HG03432 (cell line): ENCODE measurements around the gene SMPD3.

Source experiments
- ATAC-seq: cut with Tn5 transposase; IDR thresholded peaks from one replicate; pipeline ENCODE4 v1.9.1; 2021; ENCODE audit warnings: mild to moderate bottlenecking, moderate library complexity; ENCODE audit not compliant: unreplicated experiment

The SMPD3 gene

DNA sequence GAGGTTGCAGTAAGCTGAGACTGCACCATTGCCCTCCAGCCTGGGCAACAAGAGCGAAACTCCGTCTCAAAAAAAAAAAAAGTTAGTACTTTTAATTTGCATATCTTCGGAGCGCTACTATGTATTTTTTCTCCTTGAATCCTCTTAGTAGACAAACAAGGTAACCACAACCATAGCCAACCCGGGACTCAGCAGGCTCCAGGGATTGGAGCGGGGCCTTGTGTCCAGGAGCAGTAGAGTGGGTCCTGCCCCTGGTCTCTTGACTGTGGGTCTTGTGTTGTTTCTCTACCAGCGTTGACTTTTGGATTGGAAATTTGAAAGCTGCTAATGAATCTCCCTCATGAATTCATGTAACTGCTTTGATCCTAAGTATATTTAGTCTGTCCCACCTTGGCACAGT lies 105.2 kb downstream of the SMPD3 start:
- no peak for ATAC-seq

DNA sequence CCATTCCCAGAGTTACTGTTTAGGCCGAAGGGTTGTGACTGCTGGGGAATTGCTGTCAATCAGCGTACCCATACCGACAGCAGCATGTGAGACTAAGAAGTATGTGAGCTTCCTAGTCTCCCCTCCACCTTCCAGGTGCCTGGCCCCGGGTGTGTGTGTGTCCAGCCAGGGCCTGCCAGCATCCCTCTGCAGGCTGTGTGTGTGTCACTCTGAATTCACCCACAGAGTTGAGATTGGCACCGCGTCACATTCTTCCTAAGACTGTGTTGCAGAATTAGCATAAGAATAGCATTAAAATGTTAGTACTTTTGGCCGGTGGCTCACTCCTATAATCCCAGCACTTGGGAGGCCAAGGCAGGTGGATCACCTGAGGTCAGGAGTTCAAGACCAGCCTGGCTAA lies 105.7 kb downstream of the SMPD3 start:
- ATAC-seq = no peak

GRCh38 chr16:68339214-68339613 lies 109.1 kb downstream of the SMPD3 start:
- ATAC-seq = no peak

DNA sequence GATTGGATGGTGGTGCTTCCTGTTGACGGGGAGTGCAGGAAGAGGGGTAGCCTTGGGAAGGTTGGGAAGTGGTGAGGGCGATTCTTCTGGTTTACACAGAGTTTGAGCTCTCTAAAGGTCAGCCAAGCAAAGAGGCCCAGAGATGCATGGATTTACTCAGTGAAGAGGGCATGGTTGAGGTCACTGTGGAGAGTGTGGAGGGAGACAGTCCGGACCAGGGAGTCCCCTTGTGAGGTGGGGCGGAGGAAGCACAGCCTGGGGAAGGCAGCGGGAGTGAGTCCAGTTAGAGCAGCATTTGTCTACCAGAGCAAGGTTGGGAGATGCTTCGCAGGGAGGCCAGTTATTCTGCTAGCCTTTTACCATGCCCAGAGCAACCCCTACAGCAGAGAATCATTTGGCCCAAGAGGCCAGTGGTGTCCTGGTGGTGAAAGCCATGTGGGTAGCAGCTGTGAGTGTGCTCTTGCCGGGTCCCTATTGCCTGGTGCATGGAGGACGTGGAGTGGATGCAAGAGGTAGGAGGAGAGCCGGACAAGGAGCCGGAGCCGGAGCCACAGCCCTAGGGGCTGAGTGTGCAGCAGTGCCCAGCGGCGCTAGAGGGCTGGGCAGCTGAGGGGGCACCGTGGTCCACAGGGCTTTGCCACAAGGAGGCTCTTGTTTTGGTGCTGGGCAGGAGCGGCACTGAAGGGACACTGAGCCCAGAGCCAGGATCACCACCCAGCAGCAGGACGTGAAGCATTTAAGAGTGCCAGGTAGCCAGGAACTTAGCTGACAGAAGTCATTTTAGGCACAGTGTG lies 109.8 kb downstream of the SMPD3 start:
- ATAC-seq = no peak

- ATAC-seq = no peak
Observed at GRCh38 chr16:68335175-68335574, 113.1 kb downstream of the SMPD3 start.

- ATAC-seq = no peak
Observed at GRCh38 chr16:68332411-68333121, 115.7 kb downstream of the SMPD3 start.

GRCh38 chr16:68331879-68332410 lies 116.4 kb downstream of the SMPD3 start:
- no peak for ATAC-seq

DNA sequence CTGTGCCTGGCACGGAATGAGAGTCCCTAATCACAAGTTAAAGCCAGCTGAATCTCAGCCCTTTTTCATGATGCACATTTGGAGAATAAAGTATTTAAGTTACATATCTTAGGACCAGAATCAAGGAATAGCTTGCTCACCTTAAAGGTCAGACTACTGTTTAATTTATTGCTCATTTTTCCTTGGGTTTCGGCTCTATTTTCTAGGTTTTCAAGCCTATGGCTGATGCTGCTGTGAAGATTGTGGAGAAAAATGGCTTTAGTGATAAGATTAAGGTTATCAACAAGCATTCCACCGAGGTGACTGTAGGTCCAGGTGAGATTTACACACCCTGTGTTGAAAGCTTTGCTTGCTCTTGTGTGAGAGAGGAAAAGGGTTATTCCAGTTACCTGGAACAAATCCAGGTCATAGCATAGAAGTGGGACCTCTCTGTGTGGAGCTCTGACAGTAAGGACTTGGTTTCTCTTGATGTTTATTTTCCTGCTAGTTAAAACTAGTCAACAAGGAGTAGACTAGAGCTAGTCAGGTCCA lies 119.4 kb downstream of the SMPD3 start:
- ATAC-seq = no peak

DNA sequence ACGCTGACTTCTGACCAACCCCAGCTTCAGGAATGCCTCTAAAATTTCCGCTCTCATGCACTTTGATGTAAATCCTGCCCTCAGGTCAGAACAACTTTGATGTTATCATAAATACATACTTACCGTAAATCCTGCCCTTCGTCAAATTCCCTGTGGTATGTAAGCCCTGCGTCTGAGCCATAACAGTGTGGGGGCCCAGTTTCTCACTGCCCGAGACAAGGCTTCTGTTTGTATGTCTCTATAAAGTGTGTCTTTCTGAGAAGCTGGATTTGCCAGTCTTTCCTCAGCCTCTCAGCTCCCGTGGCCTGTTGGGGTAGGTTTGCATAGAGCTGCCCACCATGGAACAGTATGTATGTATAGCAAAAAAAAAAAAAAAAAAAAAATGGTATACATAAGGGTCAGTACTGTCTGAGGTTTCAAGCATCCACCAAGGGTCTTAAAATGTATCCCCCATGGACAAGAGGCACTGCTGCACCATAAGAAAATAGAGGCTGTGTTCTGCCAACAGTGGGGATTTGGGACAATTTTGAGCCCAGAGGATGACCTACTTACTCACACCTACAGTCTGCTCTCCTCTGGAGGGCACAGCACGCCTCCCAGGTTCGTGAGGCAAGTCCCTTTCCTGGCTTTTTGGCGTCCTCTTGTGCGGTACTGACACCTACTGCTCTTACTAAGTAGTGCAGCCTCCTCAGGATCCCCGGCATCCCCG lies 120.0 kb downstream of the SMPD3 start:
- peak; percentile 78 for ATAC-seq

- ATAC-seq = no peak
Observed at GRCh38 chr16:68324780-68325357, 123.4 kb downstream of the SMPD3 start.

DNA sequence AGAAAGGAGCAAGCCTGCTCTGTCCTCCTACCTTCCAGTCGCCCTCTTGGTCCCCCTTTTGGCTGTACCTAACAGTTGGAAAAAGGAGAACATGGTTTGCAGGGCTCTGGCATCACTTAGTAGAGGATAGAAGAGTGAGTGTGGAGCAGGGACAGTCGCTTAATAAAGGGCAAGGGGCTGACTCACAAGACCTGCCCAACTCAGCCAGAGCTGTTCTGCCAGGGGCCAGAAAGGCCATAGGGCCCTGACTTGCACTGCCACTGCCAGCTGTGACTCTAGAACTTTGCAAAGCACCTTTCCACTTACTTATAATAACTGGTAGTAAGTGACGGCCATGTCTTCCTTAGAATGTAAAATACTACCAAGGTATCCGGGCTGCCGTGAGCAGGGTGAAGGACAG lies 124.0 kb downstream of the SMPD3 start:
- no peak for ATAC-seq

- ATAC-seq = no peak
Observed at GRCh38 chr16:68319185-68319908, 129.0 kb downstream of the SMPD3 start.

DNA sequence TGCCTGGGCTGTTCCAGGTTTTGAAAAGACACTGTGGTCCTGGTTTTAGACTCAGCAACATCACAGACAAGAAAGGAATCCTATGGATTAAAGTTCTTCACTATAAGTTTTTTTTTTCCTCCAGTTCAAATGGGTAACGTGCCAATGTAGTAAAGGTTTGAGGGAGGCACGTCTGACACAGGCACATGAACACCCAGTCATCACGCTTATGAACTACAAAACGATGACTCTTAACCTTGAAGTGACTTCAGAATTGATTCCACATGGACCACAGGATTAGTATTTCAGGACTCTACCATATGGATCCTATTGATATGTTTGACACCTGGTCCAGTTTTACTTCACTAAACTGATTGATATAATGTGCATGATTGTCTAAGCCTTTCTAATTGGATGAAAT lies 135.2 kb downstream of the SMPD3 start:
- ATAC-seq = no peak

DNA sequence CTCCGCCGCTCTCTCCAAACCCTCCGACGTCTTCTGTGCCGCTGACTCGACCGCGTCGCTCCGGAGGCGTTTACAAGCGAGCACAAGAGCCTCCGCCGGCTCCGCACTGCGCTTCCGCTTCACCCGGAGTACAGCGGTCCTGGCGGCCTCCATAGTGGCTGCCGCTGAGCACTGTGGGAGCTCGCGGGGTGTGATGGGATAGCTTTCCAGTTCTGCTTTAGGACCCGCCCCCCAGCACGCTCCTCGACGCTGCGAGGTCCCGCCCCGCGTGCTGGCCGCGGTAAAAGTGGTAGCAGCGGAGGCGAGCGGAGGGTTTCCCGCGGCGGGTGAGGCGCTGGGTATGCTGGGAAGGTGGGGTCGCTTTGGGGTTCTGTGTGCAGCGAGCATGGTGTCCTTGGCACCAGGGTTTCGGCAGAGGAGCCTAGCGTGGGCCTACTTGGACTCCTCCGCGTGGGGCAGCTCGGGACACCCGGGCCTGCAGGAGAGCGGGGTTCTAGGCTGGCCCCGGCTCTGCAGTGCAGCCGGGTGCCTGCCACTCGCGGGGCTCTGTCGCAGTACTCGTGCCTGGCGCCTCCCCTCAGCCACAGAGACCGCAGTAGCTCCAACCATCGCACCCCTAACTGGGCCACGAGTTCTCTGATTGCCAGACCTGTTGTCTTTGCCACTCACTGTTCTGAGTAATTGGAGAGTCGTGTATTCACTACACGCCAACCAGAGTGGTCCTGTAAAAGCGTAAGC lies 137.4 kb downstream of the SMPD3 start, which contains the start of the genes PRMT7 and SLC7A6OS:
Gene PRMT7 (plus strand): TSS at position 246 of the 738 bp plus-strand sequence. CDS start 4,961 bp downstream, outside the sequence.
Gene SLC7A6OS (minus strand): TSS at position 173 of the 738 bp plus-strand sequence. CDS start 20 bp downstream, at position 153.
- peak; percentile 97 for ATAC-seq

DNA sequence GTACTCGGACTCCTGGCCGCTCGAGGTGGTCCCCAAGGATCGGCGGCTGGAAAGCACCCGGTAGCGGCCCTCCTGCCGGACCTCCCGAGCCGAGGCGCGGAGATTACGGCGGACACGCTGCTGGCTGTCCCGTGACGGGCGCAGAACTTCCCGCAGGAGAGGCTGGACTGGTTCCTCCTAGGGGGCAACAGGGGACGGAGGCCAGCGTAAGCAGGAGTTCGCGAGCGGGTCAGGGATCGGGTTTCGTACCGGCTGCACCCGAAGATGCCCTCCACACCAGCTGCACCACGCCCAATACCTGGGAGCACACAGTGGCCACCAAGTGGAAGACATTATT lies 137.9 kb downstream of the SMPD3 start:
- peak; percentile 36 for ATAC-seq

DNA sequence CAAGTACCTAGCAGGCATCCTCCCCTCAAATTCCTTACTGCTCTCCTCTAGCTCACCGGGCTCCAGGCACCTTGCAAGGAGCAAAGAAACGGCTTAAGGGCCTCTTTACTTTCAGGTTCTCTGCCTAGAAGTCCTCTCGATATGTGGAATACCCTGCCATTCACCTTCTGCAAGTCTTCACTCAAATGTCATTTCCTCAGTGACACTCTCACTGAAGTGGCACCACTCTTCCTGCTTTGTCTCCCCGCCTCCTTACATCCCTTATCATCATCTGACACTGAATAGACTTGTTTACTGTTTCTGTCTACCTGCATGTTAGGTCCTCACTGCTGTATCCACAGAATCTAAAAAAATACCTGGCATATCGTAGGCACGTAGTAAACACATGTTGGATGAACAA lies 138.5 kb downstream of the SMPD3 start:
- ATAC-seq = no peak
